ENCODE results near the gene ARHGAP27.
"Not testable (repeated sequence)": the region's sequence is repeated elsewhere in the genome, so short reads cannot be mapped to it uniquely, and the experiment has no call there.

GRCh38 chr17:45451660-45452059, 19.0 kb upstream of the ARHGAP27 start:
- not testable (repeated sequence) for TF ChIP-seq CTCF (IDR thresholded peaks at IDR 0.05; ENCODE audit: insufficient read depth, low read depth, low read length); EZH2 (IDR thresholded peaks at IDR 0.05; ENCODE audit: insufficient read depth, low read length)
